Caco-2 (cell line): ENCODE data around the gene H6PD. TPM values are rescaled to one million over a fixed set of nuclear protein-coding genes. Genes with fewer than 3 reads are reported as not detected.

Source experiments
- BruUV-seq: library from RNA; stranded (reverse); fragments of 400-500 nt; replicated peaks from 2 replicates; lab custom pipeline; 2021; lab: Mats Ljungman, UMichigan
- CTCF ChIA-PET: fragments of 300-600 bp; sonication (Branson Sonifier 250); formaldehyde crosslinking; loops from one replicate; lab custom pipeline; 2022; ENCODE audit warnings: antibody characterized with exemption; lab: Charles Lee
- POLR2A ChIA-PET: fragments of 300-600 bp; sonication (Branson Sonifier 250); formaldehyde crosslinking; loops from one replicate; lab custom pipeline; 2022; ENCODE audit warnings: antibody characterized with exemption; lab: Charles Lee
- DNase-seq, 2 experiments: peaks; one replicate each; pipeline versions ENCODE4 v3.0.0 to v3.0.0-alpha.2; 2020 to 2022
- H3K27me3 ChIP-seq: replicated peaks from 2 replicates; pipeline ENCODE4 v1.6.0; 2011; ENCODE audit warnings: low read length; ENCODE audit not compliant: control insufficient read depth, insufficient read depth
- H3K36me3 ChIP-seq: 2 replicates; pipeline ENCODE4 v1.5.1; 2011; ENCODE audit warnings: low read length; ENCODE audit not compliant: control insufficient read depth, insufficient read depth
- H3K4me1 ChIP-seq: fragments of 250-450 bp; sonication (Bioruptor Pico); 2 replicates; pipeline ENCODE4 v1.5.1; 2020; ENCODE audit warnings: mild to moderate bottlenecking
- H3K4me3 ChIP-seq: 2 replicates; pipeline ENCODE4 v1.5.1; 2011; ENCODE audit warnings: low read depth, mild to moderate bottlenecking, control low read depth, low read length
- H3K9me3 ChIP-seq: fragments of 250-450 bp; sonication (Bioruptor Pico); 2 replicates; pipeline ENCODE4 v1.5.1; 2020; ENCODE audit warnings: mild to moderate bottlenecking, moderate library complexity
- H3K27ac Mint-ChIP-seq: one replicate; pipeline ENCODE4 v1.8.0; 2022; ENCODE audit warnings: mixed read lengths; ENCODE audit not compliant: unreplicated experiment
- H3K27me3 Mint-ChIP-seq: one replicate; pipeline ENCODE4 v1.8.0; 2022; ENCODE audit warnings: mixed read lengths; ENCODE audit not compliant: insufficient read depth, unreplicated experiment
- H3K36me3 Mint-ChIP-seq: one replicate; pipeline ENCODE4 v1.8.0; 2022; ENCODE audit warnings: mild to moderate bottlenecking, mixed read lengths; ENCODE audit not compliant: insufficient read depth, unreplicated experiment
- H3K4me1 Mint-ChIP-seq: one replicate; pipeline ENCODE4 v1.8.0; 2022; ENCODE audit warnings: low read depth, mixed read lengths; ENCODE audit not compliant: unreplicated experiment
- H3K4me3 Mint-ChIP-seq: one replicate; pipeline ENCODE4 v1.8.0; 2022; ENCODE audit warnings: mild to moderate bottlenecking, moderate library complexity, mixed read lengths; ENCODE audit not compliant: unreplicated experiment
- H3K9me3 Mint-ChIP-seq: one replicate; pipeline ENCODE4 v1.8.0; 2022; ENCODE audit warnings: mixed read lengths; ENCODE audit not compliant: unreplicated experiment
- intact Hi-C: fragments of 100-400 bp; cut with micrococcal nuclease; formaldehyde crosslinking; loops from one replicate; pipeline ENCODE4 v1.10.0; 2022; ENCODE audit not compliant: unreplicated experiment
- total RNA-seq: library from RNA; stranded (reverse); gene quantifications from 2 replicates; pipeline ENCODE4 v1.2.3, GENCODE V29; 2022
- TF ChIP-seq, protein P1 (sequence below), 2 experiments: fragments of 200-600 bp in 1 of 2; IDR thresholded peaks; 1 replicate in 1 of 2; 2 replicates in 1 of 2; pipeline versions ENCODE4 v1.5.1 to v1.8.0; 2011 to 2022; ENCODE audit warnings: antibody characterized with exemption in 1 of 2, control low read depth in 1 of 2, inconsistent platforms in 1 of 2, low read depth in 1 of 2, low read length in 1 of 2, mild to moderate bottlenecking in 1 of 2, moderate library complexity in 1 of 2; ENCODE audit not compliant: insufficient read depth in 1 of 2, severe bottlenecking in 1 of 2, unreplicated experiment in 1 of 2

The H6PD gene
- total RNA-seq, 1 experiment from 2014 or later: 13.0 TPM

DNA sequence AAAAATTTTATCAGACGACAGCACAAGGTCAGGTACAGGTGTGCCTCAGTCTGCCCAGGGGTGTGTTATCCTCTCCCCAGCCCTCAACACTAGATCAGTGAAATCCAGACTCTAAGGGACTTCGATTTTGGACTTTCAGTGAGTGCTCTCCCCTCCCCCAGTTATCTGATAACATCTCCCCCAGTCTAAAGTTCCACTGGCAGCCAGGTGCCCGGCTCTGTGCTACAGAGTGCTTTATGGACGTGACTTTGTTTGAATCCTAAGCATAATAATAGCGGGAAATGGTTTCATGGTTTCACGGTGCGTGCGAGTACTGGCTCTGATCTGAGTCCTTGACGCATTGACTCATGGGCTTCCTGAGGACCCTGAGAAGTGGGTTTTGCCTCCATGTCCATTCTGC lies 61.3 kb downstream of the H6PD start:
- H3K4me3 Mint-ChIP-seq: no peak overlapping the region
- BruUV-seq: no TSS peak
- peaks cover 56% of the 10 kb centered on the region for H3K4me1 ChIP-seq
- no peaks in the 10 kb centered on the region for H3K27me3 ChIP-seq
- TF ChIP-seq, protein P1, sequence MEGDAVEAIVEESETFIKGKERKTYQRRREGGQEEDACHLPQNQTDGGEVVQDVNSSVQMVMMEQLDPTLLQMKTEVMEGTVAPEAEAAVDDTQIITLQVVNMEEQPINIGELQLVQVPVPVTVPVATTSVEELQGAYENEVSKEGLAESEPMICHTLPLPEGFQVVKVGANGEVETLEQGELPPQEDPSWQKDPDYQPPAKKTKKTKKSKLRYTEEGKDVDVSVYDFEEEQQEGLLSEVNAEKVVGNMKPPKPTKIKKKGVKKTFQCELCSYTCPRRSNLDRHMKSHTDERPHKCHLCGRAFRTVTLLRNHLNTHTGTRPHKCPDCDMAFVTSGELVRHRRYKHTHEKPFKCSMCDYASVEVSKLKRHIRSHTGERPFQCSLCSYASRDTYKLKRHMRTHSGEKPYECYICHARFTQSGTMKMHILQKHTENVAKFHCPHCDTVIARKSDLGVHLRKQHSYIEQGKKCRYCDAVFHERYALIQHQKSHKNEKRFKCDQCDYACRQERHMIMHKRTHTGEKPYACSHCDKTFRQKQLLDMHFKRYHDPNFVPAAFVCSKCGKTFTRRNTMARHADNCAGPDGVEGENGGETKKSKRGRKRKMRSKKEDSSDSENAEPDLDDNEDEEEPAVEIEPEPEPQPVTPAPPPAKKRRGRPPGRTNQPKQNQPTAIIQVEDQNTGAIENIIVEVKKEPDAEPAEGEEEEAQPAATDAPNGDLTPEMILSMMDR (IDR thresholded peaks at IDR 0.05; ENCODE audit: insufficient read depth in 1 of 2, low read depth in 1 of 2, low read length in 1 of 2, severe bottlenecking in 1 of 2, unreplicated experiment in 1 of 2): no peak
- no peaks in the 10 kb centered on the region for H3K9me3 Mint-ChIP-seq
- no peaks in the 10 kb centered on the region for H3K9me3 ChIP-seq
- peaks cover 3% of the 10 kb centered on the region; the same call in 1 of the 2 replicates for H3K36me3 ChIP-seq
- ChIA-PET POLR2A (no interaction called here), CTCF (no interaction called here)
- intact Hi-C loops: no loop called here
- H3K4me3 ChIP-seq: no peak overlapping the region
- H3K4me1 Mint-ChIP-seq: peaks cover 17% of the 10 kb centered on the region
- no peaks in the 10 kb centered on the region for H3K27me3 Mint-ChIP-seq
- no peak for DNase-seq
- H3K27ac Mint-ChIP-seq: no peak overlapping the region
- H3K36me3 Mint-ChIP-seq: peaks cover 17% of the 10 kb centered on the region

DNA sequence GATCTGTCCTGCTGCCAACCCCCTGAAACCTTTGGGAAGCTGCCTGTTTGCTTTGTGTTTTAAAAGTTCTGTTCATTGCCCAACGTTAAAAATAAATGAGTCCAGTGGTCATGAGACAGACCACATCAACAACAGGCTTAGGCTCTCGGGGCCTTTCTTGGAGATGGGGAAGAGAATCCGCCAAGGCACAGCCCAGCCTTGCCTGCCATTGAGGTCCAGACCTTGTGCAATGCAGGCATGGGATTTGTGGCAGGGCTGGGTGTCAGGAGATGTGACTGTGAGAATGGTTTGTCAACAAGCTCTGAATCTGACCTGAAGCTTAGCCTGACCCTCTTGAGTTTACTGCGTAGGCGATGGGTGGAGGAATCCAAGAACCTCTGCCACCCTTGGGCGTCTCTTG lies 62.3 kb downstream of the H6PD start:
- H3K4me1 ChIP-seq: peaks cover 61% of the 10 kb centered on the region
- H3K9me3 ChIP-seq: no peaks in the 10 kb centered on the region
- peaks cover 22% of the 10 kb centered on the region for H3K4me1 Mint-ChIP-seq
- DNase-seq: no peak
- peak overlapping the region; percentile 54 for H3K27ac Mint-ChIP-seq
- no TSS peak for BruUV-seq
- peaks cover 4% of the 10 kb centered on the region; the same call in 1 of the 2 replicates for H3K36me3 ChIP-seq
- peaks cover 18% of the 10 kb centered on the region for H3K36me3 Mint-ChIP-seq
- TF ChIP-seq, protein P1 (IDR thresholded peaks at IDR 0.05; ENCODE audit: insufficient read depth in 1 of 2, low read depth in 1 of 2, low read length in 1 of 2, severe bottlenecking in 1 of 2, unreplicated experiment in 1 of 2): no peak
- ChIA-PET CTCF (no interaction called here), POLR2A (no interaction called here)
- no peaks in the 10 kb centered on the region for H3K27me3 ChIP-seq
- no peak overlapping the region for H3K4me3 Mint-ChIP-seq
- no peak overlapping the region for H3K4me3 ChIP-seq
- no peaks in the 10 kb centered on the region for H3K9me3 Mint-ChIP-seq
- intact Hi-C loops: no loop called here
- no peaks in the 10 kb centered on the region for H3K27me3 Mint-ChIP-seq

DNA sequence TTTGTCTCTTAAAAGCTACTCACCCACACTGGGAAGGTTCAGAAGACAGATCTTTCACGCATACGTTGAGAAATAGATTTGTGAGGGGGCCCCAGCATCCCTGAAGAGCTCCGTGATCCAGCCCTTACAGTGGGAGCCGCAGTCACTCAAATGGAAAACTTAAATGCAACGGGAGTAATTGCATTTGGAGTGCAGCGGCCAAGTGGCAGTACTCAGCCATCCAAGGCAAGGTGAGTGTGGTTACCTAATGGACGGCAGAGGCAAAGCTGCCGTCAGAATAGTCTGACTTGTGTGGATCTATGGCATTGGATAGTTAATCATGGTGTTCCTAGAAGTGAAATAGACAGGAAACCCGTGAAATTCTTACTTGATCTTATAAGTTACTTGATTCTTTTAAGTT lies 63.3 kb downstream of the H6PD start:
- intact Hi-C loops: no loop called here
- no peaks in the 10 kb centered on the region for H3K9me3 ChIP-seq
- CTCF ChIA-PET: no interaction called here
- H3K4me1 ChIP-seq: peaks cover 56% of the 10 kb centered on the region
- no peak overlapping the region for H3K4me3 ChIP-seq
- Mint-ChIP-seq H3K9me3 (no peaks in the 10 kb centered on the region), H3K4me1 (peaks cover 24% of the 10 kb centered on the region), H3K27me3 (no peaks in the 10 kb centered on the region), H3K27ac (peak overlapping the region; percentile 54), H3K36me3 (peaks cover 18% of the 10 kb centered on the region), H3K4me3 (no peak overlapping the region)
- TF ChIP-seq, protein P1 (IDR thresholded peaks at IDR 0.05; ENCODE audit: insufficient read depth in 1 of 2, low read depth in 1 of 2, low read length in 1 of 2, severe bottlenecking in 1 of 2, unreplicated experiment in 1 of 2): no peak
- no peak for DNase-seq
- no TSS peak for BruUV-seq
- no peaks in the 10 kb centered on the region for H3K27me3 ChIP-seq
- H3K36me3 ChIP-seq: peaks cover 4% of the 10 kb centered on the region; the same call in 1 of the 2 replicates
- POLR2A ChIA-PET: no interaction called here
